Measurements from ENCODE around the gene CA4. TPM values are rescaled to one million over a fixed set of nuclear protein-coding genes. Genes with fewer than 3 reads are reported as not detected.

The CA4 gene
- total RNA-seq, 4 donors from 2014 or later = 10.1 to 84.4 (median 29.3) TPM

GRCh38 chr17:60134396-60135150 is 15.2 kb upstream of the CA4 start:
- TF ChIP-seq CTCF (IDR thresholded peaks at IDR 0.05; ENCODE audit: low read depth) = no peak

GRCh38 chr17:60135151-60135950 is 14.4 kb upstream of the CA4 start:
- TF ChIP-seq CTCF (IDR thresholded peaks at IDR 0.05; ENCODE audit: low read depth) = no peak

- TF ChIP-seq CTCF (IDR thresholded peaks at IDR 0.05; ENCODE audit: low read depth) = no peak
These were observed 13.7 kb upstream of the CA4 start for GRCh38 chr17:60135951-60136666.

GRCh38 chr17:60137731-60138130 is 12.0 kb upstream of the CA4 start:
- no peak for TF ChIP-seq CTCF (IDR thresholded peaks at IDR 0.05; ENCODE audit: low read depth)

- no peak for TF ChIP-seq CTCF (IDR thresholded peaks at IDR 0.05; ENCODE audit: low read depth)
These were observed 10.9 kb upstream of the CA4 start for GRCh38 chr17:60138769-60139437.

- TF ChIP-seq CTCF (IDR thresholded peaks at IDR 0.05; ENCODE audit: low read depth) = no peak
These were observed 10.1 kb upstream of the CA4 start for GRCh38 chr17:60139438-60140285.
